Type B pancreatic cell (in vitro differentiated cells): ENCODE data around the gene TEX2. TPM values are rescaled to one million over a fixed set of nuclear protein-coding genes. Genes with fewer than 3 reads are reported as not detected.
"Not testable (repeated sequence)": the region's sequence is repeated elsewhere in the genome, so short reads cannot be mapped to it uniquely, and the experiment has no call there.

ENCODE experiments used
- DNase-seq: peaks from one replicate; pipeline ENCODE4 v3.0.0; 2021; ENCODE audit warnings: mixed read lengths; ENCODE audit not compliant: unreplicated experiment; ENCODE audit errors: extremely low spot score
- H3K27ac Mint-ChIP-seq: 2 replicates; pipeline ENCODE4 v1.8.0; 2021; ENCODE audit warnings: mild to moderate bottlenecking, mixed read lengths
- H3K27me3 Mint-ChIP-seq: 2 replicates; pipeline ENCODE4 v1.8.0; 2021; ENCODE audit warnings: mixed read lengths
- H3K36me3 Mint-ChIP-seq: 2 replicates; pipeline ENCODE4 v1.8.0; 2021; ENCODE audit warnings: mixed read lengths
- H3K4me1 Mint-ChIP-seq: one replicate; pipeline ENCODE4 v1.8.0; 2021; ENCODE audit warnings: mixed read lengths; ENCODE audit not compliant: unreplicated experiment
- H3K4me3 Mint-ChIP-seq: 2 replicates; pipeline ENCODE4 v1.8.0; 2021; ENCODE audit warnings: mild to moderate bottlenecking, mixed read lengths
- H3K9me3 Mint-ChIP-seq: 2 replicates; pipeline ENCODE4 v1.8.0; 2021; ENCODE audit warnings: mixed read lengths
- CTCF ChIP-seq: fragments of 200-600 bp; sonication (generic); conservative IDR thresholded peaks from 2 replicates; pipeline ENCODE4 v1.5.0; 2021; ENCODE audit warnings: antibody characterized with exemption, mild to moderate bottlenecking
- total RNA-seq: library from RNA; stranded (reverse); gene quantifications from 2 replicates; pipeline ENCODE4 v1.2.1, GENCODE V29; 2021; ENCODE audit warnings: low replicate concordance

Gene TEX2
- total RNA-seq, 1 donor from 2014 or later = 23.3 TPM

DNA sequence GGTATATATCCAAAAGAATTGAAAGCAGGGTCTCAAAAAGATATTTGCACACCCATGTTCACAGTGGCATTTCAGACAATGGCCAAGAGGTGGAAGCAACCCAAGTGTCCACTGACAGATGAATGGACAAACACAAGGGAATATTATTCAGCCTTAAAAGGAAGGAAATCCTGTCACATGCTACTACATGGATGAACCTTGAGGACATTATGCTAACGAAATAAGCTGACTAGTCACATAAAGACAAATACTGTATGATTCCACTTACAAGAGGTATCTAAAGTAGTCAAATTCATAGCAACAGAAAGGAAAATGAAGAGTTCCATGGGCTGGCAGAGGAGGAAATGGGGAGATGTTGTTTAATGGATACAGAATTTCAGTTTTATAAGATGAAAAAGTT, 41.4 kb downstream of the TEX2 start:
- H3K9me3 Mint-ChIP-seq = peaks cover 5% of the 10 kb centered on the region
- no peak overlapping the region for H3K27ac Mint-ChIP-seq

GRCh38 chr17:64220604-64221003, 42.5 kb downstream of the TEX2 start:
- Mint-ChIP-seq H3K4me1 (peaks cover 49% of the 10 kb centered on the region), H3K27ac (peak overlapping the region; percentile 26)
- not testable (repeated sequence) for H3K36me3 Mint-ChIP-seq, H3K4me3 Mint-ChIP-seq, H3K27me3 Mint-ChIP-seq, DNase-seq, H3K9me3 Mint-ChIP-seq

More for the DNA sequence above, 41.4 kb downstream of the TEX2 start:
- Mint-ChIP-seq H3K4me3 (no peak overlapping the region), H3K36me3 (peaks cover 7% of the 10 kb centered on the region), H3K27me3 (peaks cover 3% of the 10 kb centered on the region), H3K4me1 (peaks cover 39% of the 10 kb centered on the region)
- no peak for DNase-seq
- no peak for TF ChIP-seq CTCF

GRCh38 chr17:64219571-64219970, 43.5 kb downstream of the TEX2 start:
- Mint-ChIP-seq H3K4me1 (peaks cover 54% of the 10 kb centered on the region), H3K4me3 (no peak overlapping the region), H3K36me3 (peaks cover 7% of the 10 kb centered on the region), H3K9me3 (peaks cover 5% of the 10 kb centered on the region), H3K27me3 (peaks cover 3% of the 10 kb centered on the region), H3K27ac (no peak overlapping the region)
- no peak for DNase-seq
- TF ChIP-seq CTCF = no peak

- Mint-ChIP-seq H3K4me1 (peaks cover 60% of the 10 kb centered on the region), H3K27ac (peak overlapping the region; percentile 35), H3K4me3 (no peak overlapping the region), H3K9me3 (peaks cover 5% of the 10 kb centered on the region), H3K36me3 (peaks cover 13% of the 10 kb centered on the region), H3K27me3 (peaks cover 3% of the 10 kb centered on the region)
- no peak for DNase-seq
- TF ChIP-seq CTCF = no peak
Measured at GRCh38 chr17:64218066-64218465, 45.0 kb downstream of the TEX2 start.

GRCh38 chr17:64217249-64217691, 45.8 kb downstream of the TEX2 start:
- H3K27me3 Mint-ChIP-seq = peaks cover 3% of the 10 kb centered on the region
- H3K4me3 Mint-ChIP-seq = no peak overlapping the region
- H3K9me3 Mint-ChIP-seq = peaks cover 5% of the 10 kb centered on the region
- peak overlapping the region; percentile 35 for H3K27ac Mint-ChIP-seq
- DNase-seq = no peak
- peaks cover 17% of the 10 kb centered on the region for H3K36me3 Mint-ChIP-seq
- TF ChIP-seq CTCF = no peak
- peaks cover 67% of the 10 kb centered on the region for H3K4me1 Mint-ChIP-seq

GRCh38 chr17:64216338-64217248, 46.5 kb downstream of the TEX2 start:
- Mint-ChIP-seq H3K27ac (peak overlapping the region; percentile 32), H3K27me3 (peaks cover 3% of the 10 kb centered on the region), H3K9me3 (peaks cover 5% of the 10 kb centered on the region), H3K36me3 (peaks cover 21% of the 10 kb centered on the region), H3K4me3 (peak overlapping the region; percentile 29), H3K4me1 (peaks cover 73% of the 10 kb centered on the region)
- no peak for TF ChIP-seq CTCF
- no peak for DNase-seq
